ENCODE data around the gene PLK3. TPM values are rescaled to one million over a fixed set of nuclear protein-coding genes. Genes with fewer than 3 reads are reported as not detected.

PLK3 gene
- total RNA-seq, 1 experiment from 2014 or later, result 12.7 TPM

DNA sequence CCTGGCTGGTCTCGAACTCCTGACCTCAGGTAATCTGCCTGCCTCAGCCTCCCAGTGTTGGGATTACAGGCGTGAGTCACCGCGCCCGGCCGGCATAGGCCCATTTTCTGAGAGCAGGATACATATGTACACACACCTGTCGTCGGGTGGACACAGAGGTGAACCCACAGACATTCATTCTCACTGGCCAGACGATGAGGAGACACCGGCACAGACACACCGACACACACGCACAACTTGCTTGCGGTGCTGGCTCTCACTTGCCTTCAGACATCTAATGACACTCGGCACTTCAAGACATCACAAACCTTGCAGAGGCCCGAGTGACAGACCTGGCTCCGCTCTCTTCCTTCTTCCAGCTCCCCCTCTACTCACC, 42.3 kb downstream of the PLK3 start:
- no peak overlapping the region for H3K27ac ChIP-seq

DNA sequence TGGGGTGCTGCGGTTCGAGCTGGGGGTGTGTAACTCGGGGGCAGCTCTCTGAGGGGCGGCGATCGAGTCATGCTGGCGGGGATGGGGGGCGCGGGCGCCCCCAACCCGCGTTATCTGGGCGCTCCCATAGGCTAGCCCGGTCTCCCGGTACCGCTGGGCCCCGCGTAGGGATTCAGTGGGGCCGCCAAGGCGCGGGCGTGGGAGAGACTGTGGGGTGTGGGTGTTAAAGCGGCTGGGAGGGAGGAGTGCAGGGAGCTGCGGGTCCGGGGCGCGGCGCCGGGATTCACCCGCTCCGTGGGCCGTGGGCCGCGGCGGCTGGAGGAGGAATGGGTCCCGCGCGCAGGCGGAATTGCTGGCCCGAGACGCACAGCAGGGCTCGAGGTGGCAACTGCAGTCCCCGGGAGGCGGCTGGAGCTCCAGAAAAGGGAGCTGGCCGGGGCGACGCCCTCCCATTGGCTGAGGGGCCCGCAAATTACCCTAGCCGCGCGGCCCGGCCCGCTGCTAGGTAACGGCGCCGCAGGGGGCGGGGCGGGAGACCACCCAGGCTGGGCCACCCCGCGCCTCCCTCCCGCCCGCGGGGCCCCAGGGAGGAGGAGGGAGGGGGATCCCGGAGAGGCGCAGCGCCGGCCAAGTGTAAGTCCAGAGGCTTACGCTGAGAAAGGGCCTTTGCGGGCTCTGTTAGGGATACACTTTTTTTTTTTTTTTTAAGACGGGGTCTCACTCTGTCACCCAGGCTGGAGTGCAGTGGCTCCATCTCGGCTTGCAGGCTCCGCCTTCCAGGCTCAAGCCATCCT, 42.9 kb downstream of the PLK3 start, which contains the start of gene PTCH2:
Gene PTCH2 (minus strand): TSS at position 392 of the 794 bp plus-strand sequence. CDS start 321 bp downstream, at position 71.
- Histone ChIP-seq H3K4me3 (no peak within 1 kb of the TSS), H2AFZ (no peak within 1 kb of the TSS)
- intact Hi-C loops (cut with micrococcal nuclease; ENCODE audit: unreplicated experiment), result no loop called here

More for the DNA sequence above, 42.3 kb downstream of the PLK3 start:
- no peak for DNase-seq
- intact Hi-C loops (cut with micrococcal nuclease; ENCODE audit: unreplicated experiment), result no loop called here
- Histone ChIP-seq H3K9me2 (ENCODE audit: insufficient read depth) (no peaks in the 10 kb centered on the region), H3K4me1 (replicated peaks; ENCODE audit: insufficient read depth) (no peaks in the 10 kb centered on the region), H3K4me3 (no peak overlapping the region), H3F3A (ENCODE audit: insufficient read depth, low read depth) (no peaks in the 10 kb centered on the region), H3K9me3 (ENCODE audit: insufficient read depth, low read depth) (no peaks in the 10 kb centered on the region), H2AFZ (no peak overlapping the region), H3K79me2 (ENCODE audit: low read depth) (no peaks in the 10 kb centered on the region), H3K4me2 (no peak overlapping the region), H3K27me3 (ENCODE audit: insufficient read depth, low read depth) (no peaks in the 10 kb centered on the region), H3K36me3 (ENCODE audit: low read depth) (no peaks in the 10 kb centered on the region), H4K20me1 (ENCODE audit: insufficient read depth) (no peaks in the 10 kb centered on the region)
- BruUV-seq (replicated peaks), result no TSS peak
- no peak for TF ChIP-seq EZH2 (IDR thresholded peaks at IDR 0.05; ENCODE audit: low read depth)
- TF ChIP-seq, protein P1, sequence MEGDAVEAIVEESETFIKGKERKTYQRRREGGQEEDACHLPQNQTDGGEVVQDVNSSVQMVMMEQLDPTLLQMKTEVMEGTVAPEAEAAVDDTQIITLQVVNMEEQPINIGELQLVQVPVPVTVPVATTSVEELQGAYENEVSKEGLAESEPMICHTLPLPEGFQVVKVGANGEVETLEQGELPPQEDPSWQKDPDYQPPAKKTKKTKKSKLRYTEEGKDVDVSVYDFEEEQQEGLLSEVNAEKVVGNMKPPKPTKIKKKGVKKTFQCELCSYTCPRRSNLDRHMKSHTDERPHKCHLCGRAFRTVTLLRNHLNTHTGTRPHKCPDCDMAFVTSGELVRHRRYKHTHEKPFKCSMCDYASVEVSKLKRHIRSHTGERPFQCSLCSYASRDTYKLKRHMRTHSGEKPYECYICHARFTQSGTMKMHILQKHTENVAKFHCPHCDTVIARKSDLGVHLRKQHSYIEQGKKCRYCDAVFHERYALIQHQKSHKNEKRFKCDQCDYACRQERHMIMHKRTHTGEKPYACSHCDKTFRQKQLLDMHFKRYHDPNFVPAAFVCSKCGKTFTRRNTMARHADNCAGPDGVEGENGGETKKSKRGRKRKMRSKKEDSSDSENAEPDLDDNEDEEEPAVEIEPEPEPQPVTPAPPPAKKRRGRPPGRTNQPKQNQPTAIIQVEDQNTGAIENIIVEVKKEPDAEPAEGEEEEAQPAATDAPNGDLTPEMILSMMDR (conservative IDR thresholded peaks at IDR 0.05), result no peak
- POLR2A ChIA-PET (ENCODE audit: unreplicated experiment), result no interaction called here
- CTCF ChIA-PET, result no interaction called here

DNA sequence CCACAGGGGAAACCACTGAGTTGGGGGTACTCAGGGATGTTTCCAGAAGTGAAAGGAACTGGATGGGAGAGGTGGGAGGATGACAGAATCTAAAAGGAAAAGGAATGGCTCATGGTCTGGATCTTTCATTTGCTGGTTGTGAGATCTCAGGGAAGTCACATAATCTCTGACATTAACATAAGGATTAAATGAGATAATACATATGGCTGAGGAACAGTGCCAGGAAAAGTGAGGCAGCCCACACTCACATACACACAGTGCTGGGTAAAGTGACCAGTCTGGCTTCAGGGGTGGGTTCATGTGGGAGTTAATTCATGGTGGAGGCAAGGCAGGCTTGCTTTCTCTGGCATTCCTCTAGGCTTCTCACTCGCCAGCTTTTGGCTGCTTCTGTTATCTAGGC, 46.8 kb downstream of the PLK3 start:
- TF ChIP-seq EZH2 (IDR thresholded peaks at IDR 0.05; ENCODE audit: low read depth), result no peak
- TF ChIP-seq, protein P1 (conservative IDR thresholded peaks at IDR 0.05), result no peak
- H3K9me2 ChIP-seq (ENCODE audit: insufficient read depth), result no peaks in the 10 kb centered on the region
- no peaks in the 10 kb centered on the region for H3K36me3 ChIP-seq (ENCODE audit: low read depth)
- no peak overlapping the region for H3K27ac ChIP-seq
- no peaks in the 10 kb centered on the region for H3F3A ChIP-seq (ENCODE audit: insufficient read depth, low read depth)
- no peaks in the 10 kb centered on the region for H4K20me1 ChIP-seq (ENCODE audit: insufficient read depth)
- POLR2A ChIA-PET (ENCODE audit: unreplicated experiment), result no interaction called here
- no peak overlapping the region for H3K4me2 ChIP-seq
- H3K4me1 ChIP-seq (replicated peaks; ENCODE audit: insufficient read depth), result no peaks in the 10 kb centered on the region
- H3K9me3 ChIP-seq (ENCODE audit: insufficient read depth, low read depth), result no peaks in the 10 kb centered on the region
- no peak overlapping the region for H2AFZ ChIP-seq
- BruUV-seq (replicated peaks), result no TSS peak
- no peaks in the 10 kb centered on the region for H3K27me3 ChIP-seq (ENCODE audit: insufficient read depth, low read depth)
- DNase-seq, result no peak
- CTCF ChIA-PET, result interaction anchor here (0.5 kb wide), 1 partner anchor 1014 kb away, joined by 3 read pairs; no protein-coding TSS in a partner anchor
- no peaks in the 10 kb centered on the region for H3K79me2 ChIP-seq (ENCODE audit: low read depth)
- H3K4me3 ChIP-seq, result no peak overlapping the region
- intact Hi-C loops (cut with micrococcal nuclease; ENCODE audit: unreplicated experiment), result no loop called here

More for the DNA sequence above, 42.9 kb downstream of the PLK3 start, which contains the start of gene PTCH2:
- DNase-seq, result no peak
- Histone ChIP-seq H3K9me2 (ENCODE audit: insufficient read depth) (no peaks in the 10 kb centered on the region), H3K9me3 (ENCODE audit: insufficient read depth, low read depth) (no peaks in the 10 kb centered on the region), H3K36me3 (ENCODE audit: low read depth) (no peaks in the 10 kb centered on the region), H3K4me2 (no peak within 1 kb of the TSS), H4K20me1 (ENCODE audit: insufficient read depth) (no peaks in the 10 kb centered on the region), H3K4me1 (replicated peaks; ENCODE audit: insufficient read depth) (no peaks in the 10 kb centered on the region), H3F3A (ENCODE audit: insufficient read depth, low read depth) (no peaks in the 10 kb centered on the region), H3K79me2 (ENCODE audit: low read depth) (no peaks in the 10 kb centered on the region), H3K27me3 (ENCODE audit: insufficient read depth, low read depth) (no peaks in the 10 kb centered on the region), H3K27ac (no peak within 1 kb of the TSS)
- BruUV-seq (replicated peaks), result no TSS peak
- TF ChIP-seq EZH2 (IDR thresholded peaks at IDR 0.05; ENCODE audit: low read depth), result no peak
- TF ChIP-seq, protein P1 (conservative IDR thresholded peaks at IDR 0.05), result no peak
- CTCF ChIA-PET, result no interaction called here
- POLR2A ChIA-PET (ENCODE audit: unreplicated experiment), result no interaction called here

Measured in PC-9 (cell line).